ENCODE data around the gene DHX16.

DHX16 gene

DNA sequence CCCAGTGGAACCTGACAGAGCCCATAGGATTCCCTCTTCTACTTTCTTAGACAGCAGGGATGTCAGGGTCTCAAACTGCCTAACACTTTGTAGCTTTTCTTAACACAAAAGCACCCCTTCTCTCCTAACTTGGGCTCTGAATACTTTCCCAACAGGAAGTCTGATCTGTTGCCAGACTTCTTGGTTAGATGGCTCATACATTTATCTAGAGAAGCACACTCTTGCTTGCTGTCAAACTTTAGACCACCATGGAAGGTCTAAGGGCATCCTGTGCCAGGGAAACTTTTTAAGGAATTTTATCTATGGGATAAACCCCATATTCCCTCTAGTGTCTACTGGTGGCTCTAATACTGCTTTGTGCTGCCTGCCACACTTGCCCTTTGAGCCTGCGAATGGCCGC lies 29.1 kb downstream of the DHX16 start:
- FAIRE-seq (no peak), DNase-seq (ENCODE audit: extremely low spot score, insufficient read length, low read depth) (no peak)

GRCh38 chr6:30641048-30641447 lies 31.8 kb downstream of the DHX16 start:
- no peak for DNase-seq (ENCODE audit: extremely low spot score, insufficient read length, low read depth)
- FAIRE-seq = no peak

- FAIRE-seq = no peak
- no peak for DNase-seq (ENCODE audit: extremely low spot score, insufficient read length, low read depth)
These were observed 32.3 kb downstream of the DHX16 start for GRCh38 chr6:30640481-30640880.

DNA sequence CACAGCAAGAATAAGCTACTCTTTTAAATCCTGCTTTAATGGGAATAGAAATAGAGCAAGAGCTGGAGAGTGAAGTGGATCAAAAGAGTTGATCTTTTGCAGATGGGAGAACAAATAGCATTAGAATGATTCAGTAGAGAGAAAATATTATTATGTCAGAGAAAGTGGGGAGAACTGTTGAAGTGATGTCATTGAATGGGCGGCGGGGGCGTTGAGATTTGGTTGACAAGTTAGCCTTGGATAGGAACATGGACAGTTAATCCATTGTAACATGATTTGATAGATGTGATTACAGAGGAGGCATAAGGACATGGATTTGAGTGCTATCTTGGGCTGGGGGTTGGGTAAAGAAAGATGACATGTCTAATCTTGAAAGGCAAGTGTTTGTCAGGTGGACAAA lies 37.0 kb downstream of the DHX16 start:
- DNase-seq (ENCODE audit: extremely low spot score, insufficient read length, low read depth) = no peak
- no peak for FAIRE-seq

DNA sequence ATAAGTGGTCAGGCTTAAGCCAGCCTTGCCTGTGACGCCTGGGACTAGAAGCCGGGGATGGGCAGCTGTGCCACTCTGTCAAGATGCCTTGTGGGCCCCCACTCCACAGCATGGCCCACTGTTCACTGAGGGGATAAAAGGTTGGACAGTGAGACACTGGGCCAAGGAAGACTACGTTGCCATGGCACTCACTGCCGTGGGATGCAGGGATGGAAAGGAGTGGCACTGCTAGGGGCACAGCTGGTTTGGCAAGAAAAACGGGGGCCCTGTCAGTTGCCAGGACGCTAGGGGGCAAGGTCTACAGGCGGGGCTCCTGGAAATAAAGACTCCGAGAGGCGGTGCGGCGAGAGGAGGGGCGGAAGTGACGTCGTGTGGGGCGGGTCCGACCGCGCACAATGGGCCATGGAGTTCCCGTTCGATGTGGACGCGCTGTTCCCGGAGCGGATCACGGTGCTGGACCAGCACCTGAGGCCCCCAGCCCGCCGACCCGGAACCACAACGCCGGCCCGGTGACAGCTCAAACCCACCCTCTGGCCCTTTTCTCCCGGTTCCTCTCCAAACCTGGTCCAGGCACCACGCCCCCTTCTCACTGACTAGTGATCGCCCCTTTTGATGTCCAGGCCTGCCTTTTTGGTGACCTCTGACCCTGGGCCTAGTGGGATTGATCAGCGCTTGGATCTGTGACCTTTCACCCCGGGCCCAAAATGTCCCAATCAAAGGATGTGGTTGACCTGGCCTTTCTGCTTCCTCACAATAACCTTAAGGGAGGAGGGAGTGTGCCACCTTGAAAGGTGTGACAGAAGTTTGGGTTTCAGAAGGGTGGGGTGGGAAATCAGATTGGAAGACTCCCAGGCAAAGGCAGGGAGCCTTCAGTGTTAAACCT lies 46.1 kb downstream of the DHX16 start, which contains the start of gene ATAT1:
TSS of gene ATAT1 (plus strand) at position 391 of the 883 bp plus-strand sequence.
- DNase-seq (ENCODE audit: extremely low spot score, insufficient read length, low read depth) (peak; percentile 73), FAIRE-seq (peak; percentile 79)

GRCh38 chr6:30625511-30625910 lies 47.3 kb downstream of the DHX16 start:
- FAIRE-seq = no peak

DNA sequence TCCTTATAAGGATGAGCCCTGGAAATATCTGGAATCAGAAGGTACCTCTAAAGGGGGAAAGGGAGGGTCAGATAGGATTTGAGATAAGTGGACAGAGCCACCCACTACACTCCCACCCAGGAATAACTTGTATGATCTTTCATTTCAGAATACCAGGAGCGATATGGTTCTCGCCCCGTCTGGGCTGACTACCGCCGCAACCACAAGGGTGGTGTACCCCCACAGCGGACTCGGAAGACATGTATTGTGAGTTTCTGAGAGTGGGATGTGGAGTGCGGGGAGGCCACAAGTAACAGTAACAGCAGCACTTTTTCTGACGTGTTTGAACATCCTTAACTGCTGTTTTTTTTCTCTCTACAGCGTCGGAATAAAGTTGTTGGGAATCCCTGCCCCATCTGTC lies 53.2 kb downstream of the DHX16 start:
- FAIRE-seq = no peak
- no peak for DNase-seq (ENCODE audit: extremely low spot score, insufficient read length, low read depth)

More at GRCh38 chr6:30625511-30625910, 47.3 kb downstream of the DHX16 start:
- DNase-seq (ENCODE audit: extremely low spot score, insufficient read length, low read depth) = no peak

DNA sequence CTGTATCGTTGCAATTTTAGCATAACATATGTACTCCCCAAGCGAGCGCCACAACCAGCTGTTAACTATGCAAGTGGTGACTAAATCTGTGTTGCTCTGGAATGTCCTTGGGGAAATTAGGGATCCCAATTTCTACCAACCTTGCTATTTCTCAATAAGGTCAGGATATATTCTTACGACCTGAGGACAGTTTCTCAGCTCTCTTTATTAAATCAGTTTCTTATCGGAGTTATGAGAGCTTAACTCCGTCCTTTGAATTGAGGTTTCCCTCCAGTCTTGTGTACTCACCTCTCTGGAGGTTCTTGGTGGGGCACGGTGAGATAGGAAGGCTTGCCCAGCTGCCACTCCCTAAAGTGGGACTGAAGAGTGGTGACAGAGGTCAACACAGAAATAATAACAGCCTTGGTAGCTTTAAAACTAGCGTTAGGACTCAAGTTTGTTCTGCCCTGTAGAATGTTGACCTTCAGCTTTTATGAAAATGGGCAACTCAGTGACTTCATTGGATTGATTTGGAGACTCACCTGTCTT lies 54.5 kb downstream of the DHX16 start:
- FAIRE-seq (no peak), DNase-seq (ENCODE audit: extremely low spot score, insufficient read length, low read depth) (no peak)

DNA sequence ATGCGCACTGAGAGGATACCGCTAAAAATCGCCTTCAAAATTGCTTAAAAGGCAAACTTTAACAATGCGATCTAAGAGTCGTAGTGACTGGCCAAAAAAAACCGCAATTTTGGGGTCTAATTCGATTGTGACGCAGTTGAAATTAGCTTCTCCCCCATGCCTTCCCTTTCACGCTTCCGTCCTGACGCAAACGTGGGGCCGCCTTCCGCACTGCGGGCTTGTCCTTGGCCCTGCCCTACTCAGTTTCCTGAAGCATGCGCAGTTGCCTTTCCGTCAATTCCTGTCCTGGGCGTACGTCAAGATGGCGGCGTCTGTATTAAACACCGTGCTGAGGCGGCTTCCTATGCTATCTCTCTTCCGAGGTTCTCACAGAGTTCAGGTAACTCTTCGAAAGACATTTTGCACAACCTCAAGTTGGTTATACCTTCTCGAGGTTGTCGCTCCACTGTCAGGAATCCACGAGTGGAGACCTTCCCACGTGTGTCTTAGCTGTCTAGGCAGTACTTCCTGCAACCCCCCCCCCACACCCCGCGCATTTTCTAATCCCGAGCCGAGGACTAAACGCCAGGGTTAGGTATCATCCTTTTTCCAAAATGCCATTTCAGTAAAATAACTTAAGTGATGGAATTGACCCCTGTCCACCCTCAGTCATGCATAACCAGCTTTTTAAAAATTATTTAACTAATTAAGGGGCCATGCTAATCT lies 55.1 kb downstream of the DHX16 start, which contains the start of gene MRPS18B:
TSS of gene MRPS18B (plus strand) at position 276 of the 705 bp plus-strand sequence. CDS start at position 302, 26 bp downstream.
- FAIRE-seq = no peak

DNA sequence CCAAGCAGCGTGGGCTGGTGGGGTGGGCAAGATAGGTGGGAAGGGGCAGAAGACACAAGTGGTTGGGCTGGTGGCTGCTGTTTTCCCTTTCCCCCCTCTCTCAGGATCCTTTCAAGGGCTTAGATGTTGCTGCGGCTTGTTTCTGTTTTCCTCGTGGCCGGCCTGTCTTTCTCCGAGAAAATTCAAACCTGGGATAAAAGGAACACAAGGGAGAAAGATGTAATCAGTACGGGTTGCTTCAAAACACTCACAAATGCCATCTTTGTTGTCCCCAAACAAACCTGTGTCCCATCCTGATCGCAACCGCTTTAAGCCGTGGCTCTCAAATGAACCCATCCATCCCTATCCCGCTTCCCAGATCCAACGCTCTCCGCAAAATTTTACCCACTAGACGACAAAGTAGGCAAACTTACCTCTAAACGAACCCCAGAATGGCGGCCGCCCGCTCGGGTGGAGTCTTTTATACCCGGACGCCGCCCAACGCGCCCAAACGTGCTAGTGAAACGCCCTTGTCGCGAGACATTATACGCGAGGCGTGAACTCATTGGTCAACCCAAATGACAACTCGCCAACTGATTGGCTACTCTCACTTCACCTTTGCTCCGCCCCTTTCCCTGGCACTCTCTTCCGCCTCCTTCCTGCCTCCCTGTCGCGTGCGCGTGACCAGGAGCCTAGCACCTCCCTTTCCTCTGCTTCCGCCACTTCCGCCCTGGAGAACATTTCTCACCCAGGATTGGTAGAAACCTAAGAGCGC lies 55.8 kb downstream of the DHX16 start, which contains the start of gene PPP1R10:
TSS of gene PPP1R10 (minus strand) at position 433 of the 754 bp plus-strand sequence. CDS start 7,299 bp downstream, outside the sequence.
- FAIRE-seq = peak; percentile 99

More for the DNA sequence above, 55.1 kb downstream of the DHX16 start, which contains the start of gene MRPS18B:
- DNase-seq (ENCODE audit: extremely low spot score, insufficient read length, low read depth) = peak; percentile 78

GRCh38 chr6:30615958-30616810 lies 56.6 kb downstream of the DHX16 start:
- no peak for DNase-seq (ENCODE audit: extremely low spot score, insufficient read length, low read depth)
- no peak for FAIRE-seq

More for the DNA sequence above, 55.8 kb downstream of the DHX16 start, which contains the start of gene PPP1R10:
- DNase-seq (ENCODE audit: extremely low spot score, insufficient read length, low read depth) = peak; percentile 79

- no peak for FAIRE-seq
- DNase-seq (ENCODE audit: extremely low spot score, insufficient read length, low read depth) = no peak
These were observed 57.4 kb downstream of the DHX16 start for GRCh38 chr6:30615219-30615957.

DNA sequence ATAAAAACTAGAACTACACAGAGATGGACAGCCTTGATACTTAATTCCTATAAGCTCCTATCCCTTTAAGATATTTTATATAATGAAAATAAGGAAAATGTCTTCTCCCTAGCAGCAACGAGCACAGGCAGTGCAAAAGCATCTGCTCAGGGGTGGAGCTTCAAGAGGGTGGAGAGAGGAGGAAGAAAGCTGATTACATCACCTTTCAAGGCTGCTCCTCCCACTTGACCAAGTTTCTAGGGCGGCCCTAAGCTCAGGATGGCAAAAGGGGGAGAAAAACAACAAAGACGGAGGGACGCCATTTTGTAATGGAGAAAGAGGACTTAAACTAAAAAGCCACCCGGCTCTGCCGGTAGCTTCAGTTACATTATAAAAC lies 58.0 kb downstream of the DHX16 start:
- DNase-seq (ENCODE audit: extremely low spot score, insufficient read length, low read depth) = peak; percentile 54
- FAIRE-seq = peak; percentile 79

- no peak for FAIRE-seq
- DNase-seq (ENCODE audit: extremely low spot score, insufficient read length, low read depth) = no peak
These were observed 58.6 kb downstream of the DHX16 start for GRCh38 chr6:30614044-30614842.

GRCh38 chr6:30613251-30614043 lies 59.4 kb downstream of the DHX16 start:
- DNase-seq (ENCODE audit: extremely low spot score, insufficient read length, low read depth) (no peak), FAIRE-seq (no peak)

DNA sequence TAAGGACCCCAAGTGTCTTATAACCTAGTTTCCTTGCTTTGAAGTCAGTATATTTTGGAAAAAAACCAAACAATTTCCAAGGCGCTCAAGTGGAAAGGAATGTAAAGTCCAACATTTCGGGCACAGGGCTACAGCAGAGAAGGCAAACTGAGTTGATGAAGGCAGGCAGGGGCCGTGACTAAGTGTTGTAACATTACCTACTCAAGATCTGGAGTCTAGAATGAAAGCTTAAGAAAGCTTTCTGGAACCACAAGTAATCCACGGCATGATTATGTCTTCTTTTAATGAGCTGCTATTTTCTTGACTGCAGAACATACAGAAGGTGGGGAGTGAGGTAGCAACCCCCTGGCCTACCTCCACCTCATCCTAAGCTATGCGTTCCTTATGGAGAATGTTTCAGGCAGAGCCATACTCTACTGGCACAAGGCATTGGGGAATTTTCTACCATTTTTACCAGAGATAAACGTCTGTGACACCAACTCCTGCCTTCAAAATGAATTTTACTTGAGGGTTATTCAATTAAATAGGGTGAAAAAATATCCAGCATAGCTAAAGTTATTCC lies 60.0 kb downstream of the DHX16 start:
- no peak for FAIRE-seq
- no peak for DNase-seq (ENCODE audit: extremely low spot score, insufficient read length, low read depth)

Measured in GM18507 (cell line).